Right forelimb (tissue), 1 donor: ENCODE results near the gene TSPAN16.
"Not testable (repeated sequence)": the region's sequence is repeated elsewhere in the genome, so short reads cannot be mapped to it uniquely, and the experiment has no call there.

Experiments used
- DNase-seq: peaks from one replicate; pipeline ENCODE4 v3.0.0-alpha.2; 2018

TSPAN16 gene

GRCh38 chr19:11269408-11269807, 26.6 kb upstream of the TSPAN16 start:
- no peak for DNase-seq

GRCh38 chr19:11273296-11273695, 22.7 kb upstream of the TSPAN16 start:
- DNase-seq = no peak

DNA sequence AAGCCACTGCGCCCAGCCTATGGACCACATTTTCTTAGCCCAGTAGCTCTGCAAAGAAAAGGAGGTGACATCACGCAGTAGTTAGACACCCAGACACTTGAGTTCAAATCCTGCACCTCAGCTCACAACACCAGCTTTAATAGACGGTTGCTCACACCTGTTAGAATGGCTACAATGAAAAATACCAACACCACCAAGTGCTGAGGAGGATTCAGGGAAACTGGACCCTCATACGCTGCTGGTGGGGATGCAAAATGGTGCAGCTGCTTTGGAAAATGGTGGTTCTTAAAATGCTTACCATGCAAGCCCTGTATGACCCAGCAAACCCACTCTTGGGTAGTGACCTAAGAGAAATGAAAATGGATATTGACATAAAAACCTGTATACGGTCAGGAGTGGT, 22.0 kb upstream of the TSPAN16 start:
- DNase-seq = no peak

DNA sequence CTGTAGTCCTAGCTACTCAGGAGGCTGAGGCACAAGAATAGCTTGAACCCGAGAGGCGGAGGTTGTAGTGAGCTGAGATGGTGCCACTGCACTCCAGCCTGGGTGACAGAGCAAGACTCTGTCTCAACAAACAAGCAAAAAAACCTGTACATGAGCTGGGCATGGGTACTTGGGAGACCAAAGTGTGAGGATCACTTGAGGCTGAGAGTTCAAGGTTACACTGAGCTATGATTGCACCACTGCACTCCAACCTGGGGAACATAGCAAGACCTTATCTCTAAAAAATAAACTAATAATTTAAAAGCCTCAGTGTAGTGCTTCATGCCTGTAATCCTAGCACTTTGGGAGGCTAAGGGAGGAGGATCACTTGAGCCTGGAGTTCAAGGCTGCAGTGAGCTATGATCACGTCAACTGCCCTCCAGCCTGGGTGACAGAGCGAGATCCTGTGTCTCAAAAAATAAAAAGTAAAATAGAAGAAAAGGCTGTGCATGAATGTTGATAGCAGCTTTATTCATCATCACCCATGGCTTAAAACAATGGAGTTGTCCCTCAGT, 21.4 kb upstream of the TSPAN16 start:
- DNase-seq = no peak

DNA sequence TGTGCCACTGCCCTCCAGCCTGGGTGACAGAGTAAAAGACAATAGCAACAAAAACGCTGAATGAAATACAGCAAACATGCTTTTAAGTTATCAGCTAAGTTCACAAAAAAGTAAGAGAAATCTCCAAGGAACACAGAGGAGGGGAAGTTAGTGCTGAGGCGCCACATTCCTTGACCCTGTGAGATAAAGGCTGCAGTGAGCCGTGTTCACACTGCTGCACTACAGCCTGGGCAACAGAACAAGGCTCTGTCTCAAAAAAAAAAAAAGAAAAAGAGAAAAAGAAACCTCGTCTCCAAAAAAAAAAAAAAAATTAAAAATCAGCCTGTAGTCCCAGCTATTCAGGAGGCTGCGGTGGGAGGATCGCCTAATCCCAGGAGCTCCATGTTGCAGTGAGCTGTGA, 17.3 kb upstream of the TSPAN16 start:
- DNase-seq = no peak

DNA sequence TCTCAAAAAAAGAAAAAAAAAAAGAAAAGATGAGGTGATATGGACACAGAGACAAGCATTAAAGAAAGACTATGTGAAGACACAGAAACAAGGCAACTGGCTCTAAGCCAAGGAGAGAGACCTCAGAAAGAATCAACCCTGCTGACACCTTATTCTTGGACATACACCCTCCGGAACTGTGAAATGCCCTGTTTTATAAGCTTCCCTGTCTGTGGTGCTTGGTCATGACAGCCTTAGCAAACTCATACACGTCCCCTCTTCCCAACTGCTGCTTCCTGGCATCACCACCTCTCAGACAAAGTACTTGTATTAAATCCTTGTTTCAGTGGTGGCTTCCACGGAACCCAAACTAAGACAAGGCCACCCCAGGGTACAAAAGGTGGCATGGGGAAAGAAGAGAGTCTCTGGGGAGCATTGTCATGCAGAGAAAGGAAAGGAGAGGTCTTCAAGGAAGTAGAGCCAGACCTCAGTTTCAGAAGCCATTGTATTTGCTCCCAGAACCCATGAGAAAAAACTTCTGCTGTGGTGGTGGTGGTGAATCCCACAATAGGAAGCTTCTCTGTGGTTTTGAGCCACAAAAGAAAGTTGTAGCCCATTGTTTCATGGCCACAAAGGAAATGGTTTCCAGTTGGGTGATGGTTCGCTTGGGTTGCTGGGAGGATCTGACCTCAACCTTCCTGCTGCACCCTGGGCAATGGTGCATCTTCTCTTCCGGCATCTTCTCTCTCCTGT, 16.3 kb upstream of the TSPAN16 start:
- DNase-seq = no peak

DNA sequence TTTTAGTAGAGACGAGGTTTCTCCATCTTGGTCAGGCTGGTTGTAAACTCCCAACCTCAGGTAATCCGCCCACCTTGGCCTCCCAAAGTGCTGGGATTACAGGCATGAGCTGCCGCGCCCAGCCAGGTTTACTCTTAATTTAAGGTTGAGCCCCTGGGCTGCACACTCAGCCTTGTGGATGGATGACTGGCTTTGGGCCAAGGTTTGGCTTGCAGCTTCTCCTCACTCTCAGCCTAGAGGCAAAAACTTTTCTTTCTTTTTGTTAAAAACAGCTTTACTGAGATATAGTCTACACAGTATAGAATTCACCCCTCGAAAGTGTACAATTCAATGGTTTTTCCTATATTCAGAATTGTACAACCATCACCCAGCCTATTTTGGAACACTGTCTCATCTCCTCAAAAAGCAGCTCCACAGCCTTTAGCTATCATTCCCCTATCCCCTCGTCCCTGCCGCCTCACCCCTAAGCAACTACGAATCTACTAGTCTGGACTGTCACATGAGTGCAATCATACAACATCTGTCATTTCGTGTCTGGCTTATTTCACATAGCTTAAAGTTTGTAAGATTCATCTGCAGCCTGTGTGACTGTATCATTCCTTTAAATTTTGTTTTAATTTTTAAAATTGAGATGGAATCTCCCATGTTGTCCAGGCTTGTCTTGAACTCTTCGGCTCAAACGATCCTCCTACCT, 14.5 kb upstream of the TSPAN16 start:
- no peak for DNase-seq

DNA sequence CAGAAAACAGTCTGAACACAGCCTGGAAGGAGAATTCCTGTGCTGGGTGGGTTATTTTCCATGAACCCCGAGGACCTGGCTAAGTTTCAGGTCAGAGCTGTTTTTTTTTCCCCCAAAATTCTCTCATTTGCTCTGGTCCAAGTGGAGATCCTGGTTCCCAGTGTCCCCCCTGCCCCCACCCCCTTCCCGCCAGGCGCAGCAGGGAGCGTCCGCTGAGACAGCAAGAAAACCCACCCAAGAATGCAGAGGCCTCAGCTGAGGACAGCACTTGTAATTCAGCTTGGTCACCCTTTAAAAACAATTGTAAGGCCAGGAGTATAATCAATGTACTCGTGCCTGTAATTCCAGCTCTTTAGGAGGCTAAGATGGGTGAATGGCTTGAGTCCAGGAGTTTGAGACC, 11.4 kb upstream of the TSPAN16 start:
- DNase-seq = no peak

DNA sequence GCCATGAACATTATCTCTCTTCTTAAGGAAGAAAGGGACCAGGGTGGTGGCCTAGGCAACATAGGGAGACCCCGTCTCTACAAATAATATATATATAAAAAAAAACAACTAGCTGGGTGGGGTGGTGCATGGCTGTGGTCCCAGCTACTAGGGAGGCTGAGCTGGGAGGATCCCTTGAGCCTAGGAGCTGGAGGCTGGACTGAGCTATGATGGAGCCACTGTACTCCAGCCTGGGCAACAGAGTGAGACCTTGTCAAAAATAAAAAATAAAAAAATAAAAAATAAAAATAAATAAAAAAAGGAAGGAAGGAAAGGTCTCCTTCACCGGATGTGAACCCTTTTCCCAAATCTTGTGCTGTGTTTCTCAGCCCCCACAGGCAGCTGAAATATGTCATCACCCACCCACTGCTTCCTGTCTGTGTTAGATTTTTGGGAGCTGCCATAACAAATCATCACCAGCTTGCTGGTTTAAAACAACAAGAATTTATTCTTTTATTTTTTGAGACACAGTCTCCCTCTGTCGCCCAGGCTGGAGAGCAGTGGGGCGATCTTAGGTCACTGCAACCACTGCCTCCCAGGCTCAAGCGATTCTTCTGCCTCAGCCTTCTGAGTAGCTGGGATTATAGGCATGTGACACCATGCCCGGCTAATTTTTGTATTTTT, 9.5 kb upstream of the TSPAN16 start:
- no peak for DNase-seq

GRCh38 chr19:11288349-11288748, 7.6 kb upstream of the TSPAN16 start:
- DNase-seq = no peak

DNA sequence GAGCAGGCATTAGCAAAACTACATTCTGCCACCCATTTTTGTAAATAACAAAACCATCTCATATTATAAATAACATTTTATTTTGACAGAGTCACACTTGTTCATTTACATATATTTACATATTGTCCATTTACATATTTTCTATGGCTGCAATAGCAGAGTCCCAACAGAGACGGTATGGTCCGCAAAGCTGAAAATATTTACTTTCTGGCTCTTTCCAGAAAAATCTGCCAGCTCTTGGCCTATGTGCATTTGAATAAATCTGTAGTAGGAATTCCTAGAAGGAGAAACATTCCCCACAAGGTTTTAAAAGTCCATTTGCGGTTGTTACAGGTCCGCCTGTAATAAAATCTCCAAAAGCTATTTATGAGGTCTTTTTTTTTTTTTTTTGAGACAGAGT, 5.7 kb upstream of the TSPAN16 start:
- no peak for DNase-seq

DNA sequence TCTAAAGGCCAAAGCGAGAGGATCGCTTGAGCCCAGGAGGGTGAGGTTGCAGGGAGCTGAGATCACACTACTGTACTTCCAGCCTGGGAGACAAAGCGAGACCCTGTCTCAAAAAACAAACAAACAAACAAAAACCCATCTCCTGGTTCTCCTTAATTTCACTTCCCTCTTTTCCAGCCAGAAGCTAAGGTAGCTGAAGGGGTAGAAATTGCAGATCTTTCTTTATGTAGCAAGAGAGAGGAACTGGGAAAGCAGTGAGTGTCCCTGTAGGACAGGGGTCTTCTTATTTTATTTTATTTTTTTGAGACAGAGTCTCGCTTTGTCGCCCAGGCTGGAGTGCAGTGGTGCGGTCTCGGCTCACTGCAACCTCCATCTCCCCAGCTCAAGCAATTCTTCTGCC, 4.5 kb upstream of the TSPAN16 start:
- DNase-seq = no peak

GRCh38 chr19:11291991-11292390, 4.0 kb upstream of the TSPAN16 start:
- DNase-seq = no peak

DNA sequence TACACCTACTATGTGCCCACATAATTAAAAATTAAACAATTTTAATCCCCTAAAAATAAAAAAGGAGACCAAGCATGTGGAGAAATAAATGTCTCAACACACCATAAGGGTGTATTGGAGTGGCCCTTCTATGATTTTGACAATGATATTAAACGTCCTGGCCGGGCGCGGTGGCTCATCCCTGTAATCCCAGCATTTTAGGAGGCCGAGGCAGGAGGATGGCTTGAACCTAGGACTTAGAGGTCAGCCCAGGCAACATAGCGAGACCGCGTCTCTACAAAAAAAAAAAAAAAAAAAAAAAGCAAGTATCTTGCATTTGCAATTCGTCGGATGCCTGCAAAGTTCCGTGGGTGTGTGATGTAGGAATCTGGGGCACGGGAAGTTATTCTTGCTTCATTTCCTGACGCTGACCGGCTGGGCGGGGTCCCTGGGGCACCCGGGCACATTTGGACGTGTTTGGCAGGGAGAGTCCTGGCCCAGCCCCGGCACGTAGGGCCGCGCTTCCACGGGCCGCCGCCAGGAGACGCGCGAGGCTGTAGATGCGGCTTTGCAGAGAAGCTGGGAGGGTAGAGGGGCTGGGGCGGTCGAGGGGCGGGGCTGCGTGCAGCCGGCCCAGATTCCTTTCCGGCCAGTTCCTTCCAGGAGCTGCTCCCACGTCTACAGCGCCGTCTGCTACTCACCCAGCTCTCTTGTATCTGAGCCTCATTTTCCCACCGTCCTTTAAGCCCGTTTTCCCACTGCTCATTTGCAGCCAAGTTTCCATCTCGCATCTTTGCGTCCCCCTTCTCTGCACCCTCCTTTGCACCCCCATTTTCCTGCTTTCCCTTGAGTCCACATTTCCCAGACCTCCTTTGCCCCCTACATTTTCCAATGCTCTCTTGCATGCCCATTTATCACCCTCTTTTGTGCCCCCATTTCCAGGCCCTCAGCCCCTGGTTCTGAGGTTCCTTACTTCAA, 2.2 kb upstream of the TSPAN16 start:
- peak; percentile 99 for DNase-seq

DNA sequence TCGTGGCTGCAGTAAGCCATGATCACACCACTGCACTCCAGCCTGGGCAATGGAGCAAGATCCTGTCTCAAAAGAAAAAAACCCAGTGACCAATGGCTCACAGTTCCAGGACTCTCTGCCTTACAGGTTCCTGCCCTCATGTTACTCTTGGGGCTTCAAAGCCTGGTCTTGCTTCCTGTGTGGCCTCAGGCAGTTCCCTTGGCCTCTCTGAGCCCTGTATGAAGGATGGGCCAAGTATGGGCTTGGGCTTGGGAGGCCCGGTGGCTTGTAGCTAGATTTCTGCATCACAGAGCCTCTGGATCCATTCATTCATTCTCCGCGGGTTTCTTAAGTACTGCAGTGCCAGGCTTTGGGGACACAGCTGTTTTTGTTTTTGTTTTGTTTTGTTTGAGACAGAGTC, 780 bp upstream of the TSPAN16 start:
- DNase-seq = no peak

DNA sequence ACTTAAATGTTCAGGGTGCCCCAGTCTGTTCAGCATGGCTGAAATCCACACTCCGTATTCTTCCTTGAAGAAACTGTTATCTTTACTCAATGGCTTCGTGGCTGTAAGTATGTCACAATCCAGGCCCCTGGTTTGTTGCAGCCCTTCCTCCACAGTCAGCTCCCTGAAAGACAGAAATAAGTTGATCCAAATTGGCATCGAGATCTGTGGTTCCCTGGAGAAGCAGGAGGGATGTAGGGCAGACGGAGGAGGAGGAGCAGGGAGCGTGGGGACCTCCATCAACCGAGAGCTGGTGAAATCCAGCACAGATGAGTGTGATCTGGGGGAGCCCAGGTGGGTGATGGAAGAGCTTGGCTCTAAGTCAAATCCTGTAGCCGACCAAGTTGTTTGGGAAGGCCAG, 304 bp downstream of the TSPAN16 start:
- DNase-seq = no peak

GRCh38 chr19:11299946-11300810, 4.2 kb downstream of the TSPAN16 start:
- DNase-seq = no peak

DNA sequence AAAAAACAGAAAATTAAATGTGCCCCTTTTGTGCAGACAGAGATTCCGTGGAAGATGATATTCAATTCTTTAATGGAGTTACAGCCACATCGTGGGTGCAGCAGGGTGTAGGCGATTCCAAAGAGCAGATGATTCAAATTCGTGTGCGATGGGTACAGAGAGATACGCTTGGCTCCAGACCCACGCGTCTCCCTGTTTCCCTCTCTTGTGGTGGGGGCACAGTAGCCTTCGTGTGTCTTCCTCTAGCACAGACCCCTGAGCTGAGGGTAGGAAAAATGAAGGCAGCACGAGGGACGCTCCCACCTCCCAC, 4.8 kb downstream of the TSPAN16 start:
- DNase-seq = no peak

- no peak for DNase-seq
Measured at GRCh38 chr19:11304936-11305335, 9.0 kb downstream of the TSPAN16 start.

- DNase-seq = no peak
Measured at GRCh38 chr19:11306337-11306736, 10.4 kb downstream of the TSPAN16 start.

- DNase-seq = not testable (repeated sequence)
Measured at GRCh38 chr19:11320278-11320995, 24.5 kb downstream of the TSPAN16 start.
